GM21619 (cell line): Measurements from ENCODE around the gene COPG1.

ENCODE experiments used
- ATAC-seq: cut with Tn5 transposase; IDR thresholded peaks from one replicate; pipeline ENCODE4 v1.9.1; 2021; ENCODE audit not compliant: unreplicated experiment

The COPG1 gene

DNA sequence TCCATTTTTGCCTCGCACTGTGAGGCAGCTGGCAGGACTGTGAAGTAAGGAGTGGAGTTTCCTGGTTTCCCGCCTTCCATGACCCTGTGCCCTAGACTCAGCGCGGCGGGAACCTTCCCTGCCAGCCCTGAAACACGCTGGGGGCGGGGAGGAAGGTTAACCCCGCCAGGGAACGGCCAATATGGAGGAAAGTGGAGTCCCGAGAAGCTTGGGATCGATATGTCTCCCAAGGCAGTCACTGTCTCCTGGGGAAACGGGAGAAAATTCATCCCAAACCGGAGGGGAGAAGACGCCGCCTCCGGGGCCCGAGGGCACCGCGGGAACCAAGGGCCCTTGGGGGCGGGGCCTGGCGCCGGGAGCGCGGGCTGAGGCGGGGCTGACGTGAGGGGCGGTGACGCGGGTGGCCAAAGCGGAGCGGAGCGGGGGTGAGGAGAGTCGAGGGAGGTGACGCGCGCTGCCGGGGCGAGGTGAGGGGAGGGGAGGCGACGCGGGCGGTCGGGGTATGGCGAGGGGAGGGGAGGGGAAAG is 29.1 kb downstream of the COPG1 start, which contains the start of gene HMCES:
Gene HMCES (plus strand): TSS at position 432 of the 527 bp plus-strand sequence. CDS start 863 bp downstream, outside the sequence.
- peak; percentile 30 for ATAC-seq

DNA sequence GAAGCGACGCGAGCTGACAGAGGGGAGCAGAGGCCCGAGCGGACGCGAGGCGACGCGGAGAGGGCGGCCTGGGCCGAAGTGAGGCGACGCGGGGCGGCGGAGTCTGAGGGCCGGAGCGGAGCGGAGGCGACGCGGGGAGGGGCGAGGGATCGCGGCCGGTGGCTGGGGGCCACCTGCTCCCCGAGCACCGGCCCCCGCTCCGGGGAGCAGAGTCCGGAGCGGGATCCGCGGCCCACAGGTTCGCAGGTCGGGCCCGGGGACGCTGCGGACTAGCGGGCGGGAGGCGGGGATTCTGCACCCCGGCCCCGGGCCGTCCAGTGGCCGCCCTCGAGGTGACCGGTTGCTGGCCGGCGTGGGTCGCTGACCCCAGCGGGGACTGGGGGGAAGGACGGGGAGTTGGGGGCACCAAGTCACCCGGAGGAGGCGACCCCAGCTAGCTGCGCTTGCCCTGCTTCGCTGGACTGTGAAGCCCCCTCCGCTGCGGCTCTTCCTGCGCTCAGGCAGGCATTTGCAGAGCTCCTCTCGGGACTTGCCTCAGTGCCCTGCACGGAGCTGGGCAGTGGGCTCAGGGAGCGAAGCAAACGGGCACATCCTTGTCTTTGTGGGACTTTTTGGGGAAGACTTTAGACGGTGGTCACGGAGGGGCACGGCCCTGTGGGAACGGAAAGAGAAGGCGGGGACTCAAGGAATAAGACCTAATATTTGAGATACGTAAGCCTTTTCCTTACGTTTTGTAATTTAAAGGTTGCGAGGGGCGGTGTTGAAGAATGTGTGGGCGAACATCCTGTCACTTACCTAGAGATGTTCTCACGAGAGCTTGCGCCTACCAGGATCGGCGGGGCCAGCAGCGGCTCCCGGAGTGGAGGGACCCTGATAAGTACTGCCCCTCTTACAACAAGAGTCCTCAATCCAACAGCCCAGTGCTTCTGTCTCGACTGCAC is 29.8 kb downstream of the COPG1 start:
- ATAC-seq, result no peak

- ATAC-seq, result no peak
These were observed 30.8 kb downstream of the COPG1 start for GRCh38 chr3:129280183-129280582.

DNA sequence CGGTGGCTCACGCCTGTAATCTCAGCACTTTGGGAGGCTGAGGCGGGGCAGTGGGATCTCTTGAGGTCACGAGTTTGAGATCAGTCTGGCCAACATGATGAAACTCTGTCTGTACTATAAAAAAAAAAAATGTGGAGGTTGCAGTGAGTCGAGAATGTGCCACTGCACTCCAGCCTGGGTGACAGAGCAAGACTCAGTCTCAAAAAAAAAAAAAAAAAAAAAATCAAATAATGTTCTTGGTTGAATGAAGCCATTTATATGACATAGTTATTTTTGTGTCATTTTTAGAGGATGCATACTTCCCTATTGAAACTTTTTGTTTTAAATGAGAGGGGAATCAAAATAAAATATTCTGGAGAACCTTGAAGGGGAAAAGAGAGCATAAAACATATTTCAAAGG is 32.3 kb downstream of the COPG1 start:
- no peak for ATAC-seq

DNA sequence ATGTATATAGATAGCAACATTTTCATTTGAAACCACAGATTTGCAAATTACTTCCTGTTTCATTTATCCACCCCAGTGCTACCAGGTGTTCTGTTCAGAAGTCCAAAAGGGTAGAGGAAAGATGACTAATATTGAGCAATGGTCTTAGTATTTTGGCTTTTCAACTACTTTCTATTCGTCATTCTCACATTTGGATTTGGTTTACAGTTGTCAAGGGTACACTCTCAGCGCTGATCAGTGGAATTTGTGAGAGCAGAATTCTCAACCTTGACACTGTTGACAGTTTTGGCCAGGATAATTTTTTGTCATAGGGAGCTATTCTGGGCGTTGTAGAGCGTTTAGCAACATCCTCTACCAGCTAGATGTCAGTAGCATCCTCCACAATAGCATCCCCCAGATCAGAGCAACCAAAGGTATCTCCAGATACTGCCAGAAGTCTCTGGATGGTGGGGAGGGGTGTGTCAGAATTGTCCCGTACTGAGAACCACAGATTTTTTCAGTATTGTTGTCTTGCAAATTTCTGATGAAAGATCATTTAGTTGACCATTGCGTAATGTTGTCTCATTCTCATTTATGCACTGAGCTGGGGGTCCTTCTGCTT is 33.4 kb downstream of the COPG1 start:
- peak; percentile 70 for ATAC-seq

DNA sequence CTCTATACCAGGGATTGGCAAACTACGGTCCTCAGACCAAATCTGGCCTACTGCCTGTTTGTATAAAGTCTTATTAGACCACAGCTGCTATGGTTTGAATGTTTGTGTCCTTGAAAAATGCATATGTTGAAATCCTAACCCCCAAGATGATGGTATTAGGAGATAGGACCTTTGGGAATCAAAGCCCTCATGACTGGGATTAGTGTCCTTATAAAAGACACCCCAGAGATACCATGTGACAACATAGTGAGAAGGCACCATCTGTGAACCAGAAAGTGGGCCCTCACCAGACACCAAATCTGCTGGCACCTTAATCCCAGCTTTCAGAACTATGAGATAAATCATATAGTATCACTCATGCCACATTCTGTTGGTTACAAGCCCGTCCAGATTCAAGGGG is 36.7 kb downstream of the COPG1 start:
- ATAC-seq, result no peak

DNA sequence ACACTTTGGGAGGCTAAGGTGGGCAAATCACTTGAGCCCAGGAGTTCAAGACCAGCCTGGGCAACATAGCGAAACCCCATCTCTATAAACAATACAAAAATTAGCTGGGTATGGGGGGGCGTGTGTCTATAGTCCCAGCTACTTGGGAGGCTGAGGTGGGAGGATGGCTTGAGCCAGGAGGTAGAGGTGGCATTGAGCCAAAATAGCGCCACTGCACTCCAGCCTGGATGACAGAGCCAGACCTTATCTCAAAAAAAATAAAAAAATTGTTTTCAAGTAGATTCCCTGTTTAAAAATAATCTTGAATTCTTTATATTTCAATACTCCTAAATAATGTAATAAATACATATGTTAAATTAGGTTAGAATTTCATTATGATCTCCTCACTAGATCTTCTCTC is 39.0 kb downstream of the COPG1 start:
- no peak for ATAC-seq

- no peak for ATAC-seq
These were observed 40.0 kb downstream of the COPG1 start for GRCh38 chr3:129289201-129289921.

GRCh38 chr3:129291236-129291886 is 42.0 kb downstream of the COPG1 start:
- ATAC-seq, result no peak

GRCh38 chr3:129295286-129295685 is 45.9 kb downstream of the COPG1 start:
- ATAC-seq, result no peak

DNA sequence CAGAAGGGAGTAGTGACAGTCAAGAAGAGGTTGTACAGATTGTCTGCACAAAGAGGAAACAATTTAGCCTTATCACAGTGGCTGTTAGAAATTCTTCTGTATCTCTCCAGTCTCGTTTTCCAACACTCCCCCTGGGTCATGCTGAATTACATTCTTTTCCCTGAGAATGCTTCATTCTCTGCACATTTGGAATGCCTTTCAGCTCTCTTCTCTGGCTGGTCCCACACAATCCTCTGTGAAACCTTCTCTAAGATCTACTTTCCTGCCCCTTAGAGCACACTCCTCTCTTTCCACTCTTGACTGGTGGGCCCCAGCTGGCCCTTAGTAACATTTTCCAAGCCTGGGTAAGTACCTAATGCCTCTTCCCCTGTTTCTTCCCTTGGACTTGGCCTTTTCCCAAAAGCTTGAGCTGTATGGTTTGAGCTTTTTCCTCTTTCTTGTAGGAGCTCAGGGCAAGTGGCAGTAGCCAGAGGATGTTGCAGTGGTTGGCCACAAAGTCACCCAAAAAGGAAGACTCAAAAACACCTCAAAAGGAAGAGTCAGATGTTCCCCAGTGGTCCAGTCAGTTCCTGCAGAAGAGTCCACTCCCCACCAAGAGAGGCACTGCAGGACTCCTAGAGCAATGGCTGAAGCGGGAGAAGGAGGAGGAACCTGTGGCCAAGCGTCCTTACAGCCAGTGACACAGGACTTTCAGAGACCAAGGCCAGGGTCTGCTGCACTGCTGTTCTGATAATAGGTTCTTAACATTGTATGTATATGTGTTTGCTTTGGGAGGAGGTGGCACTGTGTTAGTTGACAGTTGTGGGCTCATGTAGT is 54.9 kb downstream of the COPG1 start:
- no peak for ATAC-seq

GRCh38 chr3:129304962-129305222 is 55.5 kb downstream of the COPG1 start:
- ATAC-seq, result no peak

DNA sequence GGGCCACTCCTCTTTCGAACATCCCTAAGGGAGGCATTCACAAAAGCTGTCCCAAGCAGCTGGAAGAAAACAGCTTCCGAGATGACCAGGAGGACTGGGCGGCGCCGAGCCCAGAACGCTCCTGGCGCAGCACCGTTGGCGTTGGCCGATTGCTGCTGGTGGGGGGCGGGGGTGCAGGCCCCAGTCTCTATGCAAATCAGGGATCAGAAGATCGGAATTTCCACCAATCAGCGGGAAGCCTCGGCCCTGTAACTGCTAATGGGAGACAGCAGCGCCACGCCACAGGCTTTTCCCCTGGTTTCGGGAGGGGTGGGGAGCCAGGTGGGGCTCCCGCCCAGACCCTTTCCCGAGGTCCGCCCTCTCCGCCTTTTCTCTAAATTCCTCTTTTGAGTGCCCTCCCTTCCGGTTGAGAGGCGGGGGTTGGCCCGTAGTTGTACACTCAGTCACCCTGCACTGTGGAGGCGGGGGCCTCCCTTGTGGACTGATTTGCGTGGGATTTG is 56.2 kb downstream of the COPG1 start:
- ATAC-seq, result peak; percentile 44

DNA sequence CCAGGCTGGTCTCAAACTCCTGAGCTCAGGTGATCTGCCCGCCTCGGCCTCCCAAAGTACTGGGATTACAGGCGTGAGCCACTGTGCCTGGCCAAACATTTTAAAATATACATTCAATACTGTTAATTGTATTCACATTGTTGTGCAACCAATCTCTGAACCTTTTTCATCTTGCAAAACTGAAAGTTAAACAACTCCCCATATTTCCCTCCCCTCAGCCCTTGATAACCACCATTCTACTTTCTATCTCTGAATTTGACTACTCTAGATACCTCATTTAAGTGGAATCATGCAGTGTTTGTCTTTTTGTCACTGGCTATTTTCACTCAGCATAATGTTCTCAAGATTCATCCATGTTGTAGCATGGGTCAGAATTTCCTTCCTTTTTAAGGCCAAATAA is 59.2 kb downstream of the COPG1 start:
- ATAC-seq, result no peak

GRCh38 chr3:129310111-129311011 is 61.0 kb downstream of the COPG1 start:
- peak; percentile 29 for ATAC-seq

GRCh38 chr3:129311054-129311902 is 61.9 kb downstream of the COPG1 start:
- no peak for ATAC-seq

DNA sequence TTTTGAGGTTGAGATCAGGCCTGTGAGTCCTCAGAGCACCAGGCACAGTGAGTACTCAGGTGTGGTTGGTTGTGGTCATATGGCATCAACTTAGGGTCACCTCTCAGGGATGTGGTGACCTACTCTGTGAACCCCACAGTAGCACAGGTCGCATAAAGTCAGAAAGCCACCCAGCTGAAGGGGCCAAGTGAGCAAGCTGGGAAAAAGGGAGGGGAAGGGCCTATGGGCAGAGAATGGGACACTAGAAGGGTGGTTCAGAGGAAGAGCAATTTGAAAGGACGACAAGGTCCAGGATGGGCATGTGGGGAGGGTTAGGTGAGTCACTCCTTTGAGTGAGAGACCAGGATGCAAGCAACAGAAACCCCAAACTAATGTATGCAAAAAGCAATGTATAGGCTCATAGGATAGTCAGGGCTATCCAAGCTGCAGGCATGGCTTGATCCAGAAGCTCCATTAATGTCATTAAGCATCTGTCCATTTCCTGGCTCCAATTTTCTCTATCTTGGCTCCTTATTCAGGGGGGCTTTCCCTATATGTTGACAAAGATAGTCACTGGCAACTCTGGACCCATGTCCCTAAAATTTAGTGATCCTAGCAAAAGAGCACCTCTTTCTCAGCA is 62.7 kb downstream of the COPG1 start:
- no peak for ATAC-seq
